Measurements from ENCODE around the gene TTYH2. TPM values are rescaled to one million over a fixed set of nuclear protein-coding genes. Genes with fewer than 3 reads are reported as not detected.
A peak's percentile ranks its signal among the peaks of the same experiment; 100 is the strongest.

Gene TTYH2
- total and polyA plus RNA-seq, 2 of the 4 experiments (the other 2 are of a cell fraction), result 2.3 to 6.8 TPM

DNA sequence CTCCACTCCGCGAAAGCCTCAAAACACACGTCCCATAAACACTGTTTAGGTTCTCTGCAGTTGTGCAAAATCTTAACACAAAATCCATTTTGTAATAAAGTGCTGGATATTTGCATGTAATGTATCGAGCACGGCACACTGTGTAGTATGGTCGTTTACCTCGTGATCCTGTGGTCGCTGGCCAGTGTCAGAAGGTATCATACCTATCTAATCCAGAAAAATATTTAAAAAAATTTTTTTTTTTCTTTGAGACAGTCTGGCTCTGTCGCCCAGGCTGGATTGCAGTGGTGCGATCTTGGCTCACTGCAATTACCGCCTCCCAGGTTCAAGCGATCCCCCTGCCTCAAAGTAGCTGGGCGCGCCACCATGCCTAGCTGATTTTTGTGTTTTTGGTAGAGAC lies 8.9 kb upstream of the TTYH2 start (continued):
- TF ChIP-seq MAZ (IDR thresholded peaks at IDR 0.05; ENCODE audit: borderline replicate concordance, low read depth, low read length) (no peak), CEBPB (IDR thresholded peaks at IDR 0.05; ENCODE audit: low read depth, low read length) (no peak)

DNA sequence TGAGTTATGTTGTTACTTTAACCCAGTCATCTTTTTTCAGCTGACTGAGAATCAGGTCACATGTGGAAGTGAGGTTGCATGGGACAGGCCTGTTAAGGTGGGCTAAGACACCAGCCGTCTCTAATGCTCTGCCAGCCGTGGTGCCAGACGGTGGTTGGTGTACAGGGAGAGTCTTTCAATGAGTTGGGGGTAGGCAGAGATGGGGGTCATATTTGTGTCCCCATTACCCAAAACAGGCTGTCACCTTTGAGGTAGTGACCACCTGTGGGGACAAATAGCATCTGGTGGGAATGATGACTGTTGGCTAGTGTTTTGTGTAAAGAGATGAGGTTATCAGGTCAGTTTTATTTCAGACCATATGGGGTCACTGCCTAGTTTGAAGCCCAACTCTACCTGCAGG lies 8.1 kb upstream of the TTYH2 start:
- no peak overlapping the region for H4K8ac ChIP-seq (ENCODE audit: low read depth in 2 of 2, low read length in 2 of 2)
- no peak overlapping the region for H2AK9ac ChIP-seq (replicated peaks; ENCODE audit: low read depth, low read length, poor library complexity)
- no peak overlapping the region for H3K14ac ChIP-seq (replicated peaks; ENCODE audit: low read depth, low read length)
- H3K36me3 ChIP-seq (ENCODE audit: control insufficient read depth, insufficient read depth, low read length), result peaks cover 31% of the 10 kb centered on the region
- 0 out of 2 replicates have a peak overlapping the region, but pooled peaks have one; percentile 14 for H2AK5ac ChIP-seq (ENCODE audit: low read depth, low read length)
- in situ Hi-C loops (cut with MboI; ENCODE audit: low sequenced_read_pairs), result loop anchor here (25.0 kb wide), 1 partner anchor 657 kb away; the partner anchor contains the start of genes FDXR and GRIN2C
- no peak overlapping the region for H3K27ac ChIP-seq (ENCODE audit: insufficient read depth, low read length)
- no peak overlapping the region for H2BK5ac ChIP-seq (ENCODE audit: low read depth, low read length, poor library complexity, severe bottlenecking)
- CTCF ChIA-PET, result no interaction called here
- H3K4ac ChIP-seq (ENCODE audit: low read depth, low read length), result no peak overlapping the region
- peaks cover 5% of the 10 kb centered on the region for H3K4me1 ChIP-seq (ENCODE audit: control insufficient read depth, insufficient read depth, low read length)
- POLR2A ChIA-PET (ENCODE audit: unreplicated experiment), result interaction anchor here (0.6 to 1.3 kb wide), 2 partner anchors 8 to 12 kb away, joined by 3 to 4 read pairs; partner anchors contain the start of gene TTYH2
- no peak overlapping the region for H3K56ac ChIP-seq (ENCODE audit: extremely low read depth, insufficient read depth, low read length)
- H3K9me3 ChIP-seq (ENCODE audit: control insufficient read depth, insufficient read depth, low read length), result no peaks in the 10 kb centered on the region
- peak overlapping the region; percentile 99 for H3K4me2 ChIP-seq (ENCODE audit: low read depth, low read length)
- no TSS peak for BruUV-seq (replicated peaks)
- H3K9me1 ChIP-seq (ENCODE audit: insufficient read depth, low read length), result no peaks in the 10 kb centered on the region
- no peak overlapping the region for H2BK20ac ChIP-seq (ENCODE audit: low read depth, low read length)
- H4K5ac ChIP-seq (ENCODE audit: low read depth, low read length), result no peak overlapping the region
- peaks cover 64% of the 10 kb centered on the region for H4K20me1 ChIP-seq (ENCODE audit: insufficient read depth, low read length)
- ATAC-seq (ENCODE audit: low read depth), result no peak
- no CpG with 5 or more reads among the region's 3 CpGs for WGBS, 2 experiments (ENCODE audit: extremely low coverage in 2 of 2, insufficient read length in 1 of 2)
- dilution Hi-C loops (cut with HindIII; ENCODE audit: low sequenced_read_pairs, unreplicated experiment), result no loop called here
- H3K18ac ChIP-seq (ENCODE audit: low read depth, low read length), result no peak overlapping the region
- no peak for DNase-seq
- peak overlapping the region; percentile 19; the same call in 1 of the 2 replicates for H3K9ac ChIP-seq (ENCODE audit: low read depth, low read length)
- no peak overlapping the region for H2BK120ac ChIP-seq (ENCODE audit: low read depth, low read length)
- H2BK15ac ChIP-seq (ENCODE audit: low read depth, low read length), result no peak overlapping the region
- H3K27me3 ChIP-seq (ENCODE audit: control insufficient read depth, insufficient read depth, low read length), result peaks cover 7% of the 10 kb centered on the region
- H3K23ac ChIP-seq (ENCODE audit: low read depth, low read length), result no peak overlapping the region
- no peak for TF ChIP-seq MAZ (IDR thresholded peaks at IDR 0.05; ENCODE audit: borderline replicate concordance, low read depth, low read length)
- no peak for TF ChIP-seq MXI1 (IDR thresholded peaks at IDR 0.05; ENCODE audit: borderline replicate concordance, low read depth, low read length)
- TF ChIP-seq NFE2L2 (IDR thresholded peaks at IDR 0.05; ENCODE audit: low read depth, low read length), result no peak
- no peak for TF ChIP-seq POLR2A (IDR thresholded peaks at IDR 0.05; ENCODE audit: low read depth, low read length)
- TF ChIP-seq RAD21 (IDR thresholded peaks at IDR 0.05; ENCODE audit: low read length), result no peak
- no peak for TF ChIP-seq ELK1 (IDR thresholded peaks at IDR 0.05; ENCODE audit: borderline replicate concordance, low read depth, low read length)
- no peak for TF ChIP-seq CEBPB (IDR thresholded peaks at IDR 0.05; ENCODE audit: low read depth, low read length)
- TF ChIP-seq, protein P1, sequence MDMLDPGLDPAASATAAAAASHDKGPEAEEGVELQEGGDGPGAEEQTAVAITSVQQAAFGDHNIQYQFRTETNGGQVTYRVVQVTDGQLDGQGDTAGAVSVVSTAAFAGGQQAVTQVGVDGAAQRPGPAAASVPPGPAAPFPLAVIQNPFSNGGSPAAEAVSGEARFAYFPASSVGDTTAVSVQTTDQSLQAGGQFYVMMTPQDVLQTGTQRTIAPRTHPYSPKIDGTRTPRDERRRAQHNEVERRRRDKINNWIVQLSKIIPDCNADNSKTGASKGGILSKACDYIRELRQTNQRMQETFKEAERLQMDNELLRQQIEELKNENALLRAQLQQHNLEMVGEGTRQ (IDR thresholded peaks at IDR 0.05; ENCODE audit: low read depth, low read length), result no peak
- no peak for TF ChIP-seq MAFK (IDR thresholded peaks at IDR 0.05; ENCODE audit: low read depth, low read length)
- no peak for TF ChIP-seq RFX5 (IDR thresholded peaks at IDR 0.05; ENCODE audit: low read depth, low read length)
- H4K91ac ChIP-seq (ENCODE audit: insufficient read depth, low read depth, low read length), result no peak overlapping the region
- peaks cover 19 to 31% of the 10 kb centered on the region in 2 experiments for H3K79me1 ChIP-seq (ENCODE audit: low read depth in 1 of 2, low read length in 2 of 2)
- intact Hi-C loops (cut with micrococcal nuclease), result loop anchor here (5.0 kb wide), 1 partner anchor 157 kb away; the partner anchor contains the start of gene BTBD17
- H3K4me3 ChIP-seq (ENCODE audit: insufficient read depth, low read depth, low read length), result no peak overlapping the region
- no peak overlapping the region for H2AFZ ChIP-seq (replicated peaks; ENCODE audit: low read length, poor library complexity)
